G401 (cell line): ENCODE measurements around the gene KRT16. TPM values are rescaled to one million over a fixed set of nuclear protein-coding genes. Genes with fewer than 3 reads are reported as not detected.

Experiments used
- DNase-seq: peaks from one replicate; pipeline ENCODE4 v3.0.0-alpha.2; 2015; ENCODE audit warnings: low spot score
- in situ Hi-C: cut with HindIII; loops from 2 replicates; pipeline ENCODE4 v1.10.0; 2016; ENCODE audit warnings: low sequenced_read_pairs, mixed read lengths
- total RNA-seq: library from RNA; depleted of rRNA; stranded (reverse); fragments of >200 nt; shearing (Covaris generic); gene quantifications from 2 replicates; pipeline ENCODE4 v1.2.3, GENCODE V29; 2014; rRNA removed

Gene KRT16
- total RNA-seq, 1 experiment from 2014 or later: not detected

DNA sequence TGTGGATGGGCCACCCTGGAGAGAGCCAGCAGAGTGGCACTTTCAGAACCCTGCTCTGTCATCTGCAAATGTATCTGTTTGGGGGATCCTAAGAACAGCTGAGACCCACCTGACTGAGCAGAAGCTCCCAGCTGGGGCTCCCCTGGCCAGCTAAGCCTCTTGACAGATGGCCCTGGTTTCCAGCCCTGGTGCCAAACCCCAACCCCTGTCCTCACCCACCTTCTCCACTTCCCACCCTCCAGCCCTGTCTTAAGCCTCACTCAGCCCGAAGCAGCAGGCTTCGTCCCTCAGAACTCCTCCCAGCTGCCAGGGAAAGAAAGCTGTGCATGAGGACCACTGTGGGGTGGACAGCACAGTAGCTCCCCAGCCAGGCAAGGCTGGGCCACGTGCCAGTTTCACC lies 37.2 kb downstream of the KRT16 start:
- in situ Hi-C loops: no loop called here
- DNase-seq: no peak

DNA sequence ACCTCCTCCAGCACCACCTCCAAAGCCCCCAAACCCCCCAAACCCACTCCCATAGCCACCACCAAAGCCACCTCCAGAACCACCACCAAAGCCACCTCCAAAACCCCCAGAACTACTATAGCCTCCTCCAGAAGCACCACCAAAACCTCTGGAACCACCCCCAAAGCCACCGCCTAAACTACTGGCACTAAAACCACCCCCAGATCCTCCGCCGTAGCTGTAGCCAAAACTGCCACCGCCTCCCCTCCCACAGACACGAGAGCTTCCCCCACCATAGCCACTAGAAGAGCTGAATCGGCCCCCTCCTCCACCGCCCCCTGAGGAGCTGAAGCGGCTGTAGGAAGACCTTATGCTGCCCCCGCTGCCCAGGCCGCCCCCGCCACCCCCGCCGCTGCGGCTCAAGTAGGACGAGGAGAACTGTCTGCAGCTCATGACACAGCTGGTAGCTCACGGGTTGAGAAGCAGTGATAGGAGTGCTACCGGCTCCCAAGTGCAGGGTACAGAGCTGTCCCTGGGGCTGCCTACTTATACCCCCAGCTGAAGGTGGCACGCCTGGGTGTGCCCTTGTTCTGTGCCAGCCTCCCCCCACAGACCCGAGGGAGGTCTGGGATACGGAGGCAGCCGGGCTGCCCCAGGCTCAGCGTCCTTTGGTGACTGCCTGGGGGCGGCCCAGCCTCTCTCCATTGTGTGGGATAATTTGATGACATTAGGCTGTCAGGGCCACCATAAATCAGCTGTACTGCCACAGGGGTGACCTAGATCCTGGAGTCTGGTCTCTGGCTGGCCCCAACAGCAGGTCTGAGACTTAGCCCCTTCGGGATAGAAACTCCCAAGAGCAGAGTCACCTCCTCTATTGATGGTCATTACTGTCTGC lies 40.8 kb downstream of the KRT16 start, which contains the start of gene KRT9:
KRT9 (minus strand) TSS at position 499 of the 874 bp plus-strand sequence; CDS start at position 432, 67 bp downstream.
- DNase-seq: no peak
- in situ Hi-C loops: no loop called here

- no peak for DNase-seq
- in situ Hi-C loops: no loop called here
Measured at GRCh38 chr17:41567317-41567716, 45.2 kb downstream of the KRT16 start.

DNA sequence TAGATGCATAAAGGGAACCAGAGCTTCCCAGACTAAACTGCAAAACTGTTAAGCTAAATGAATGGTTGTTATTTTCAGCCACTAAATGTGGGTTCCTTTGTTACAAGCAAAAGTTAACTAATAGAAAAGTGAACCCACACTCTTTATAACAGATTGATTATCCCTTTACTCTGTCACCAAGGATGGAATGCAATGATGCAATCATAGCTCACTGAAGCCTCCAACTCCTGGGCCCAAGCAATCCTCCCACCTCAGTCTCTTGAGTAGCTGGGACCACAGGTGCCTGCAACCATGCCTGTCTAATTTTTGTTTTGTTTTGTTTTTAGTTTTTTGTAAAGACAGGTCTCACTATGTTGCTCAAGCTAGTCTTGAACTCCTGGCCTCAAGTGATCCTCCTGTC lies 47.2 kb downstream of the KRT16 start:
- no peak for DNase-seq
- in situ Hi-C loops: no loop called here

DNA sequence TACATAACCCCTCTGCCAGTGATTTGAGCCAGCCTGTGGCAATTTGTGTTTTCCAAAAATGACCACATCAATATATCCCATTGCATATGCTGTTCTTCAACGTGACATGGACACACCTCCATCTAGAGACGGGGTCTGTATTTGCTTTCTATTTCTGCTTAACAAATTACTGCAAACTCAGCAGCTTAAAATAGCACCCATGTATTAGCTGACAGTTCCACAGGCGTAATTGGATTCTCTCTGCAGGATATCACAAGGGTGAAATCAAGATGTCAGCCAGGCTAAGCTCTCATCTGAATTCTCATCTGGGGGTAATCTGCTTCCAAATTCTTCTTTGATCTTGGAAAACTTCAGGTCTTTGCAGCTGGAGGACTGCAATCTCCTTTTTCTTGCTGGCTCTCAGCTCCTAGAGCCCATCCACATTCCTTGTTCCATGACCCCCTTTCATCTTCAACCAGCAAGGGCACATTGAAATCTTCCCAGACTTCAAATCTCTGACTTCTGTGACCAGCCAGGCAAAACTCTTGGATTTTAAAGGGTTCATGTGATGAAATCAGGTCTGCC lies 48.9 kb downstream of the KRT16 start:
- in situ Hi-C loops: no loop called here
- no peak for DNase-seq

GRCh38 chr17:41561554-41561953 lies 51.0 kb downstream of the KRT16 start:
- no peak for DNase-seq
- in situ Hi-C loops: no loop called here

Other genes starting within 250 kb of the KRT16 start
- gene KRT33B, start 243.0 kb downstream of the KRT16 start, total RNA-seq: not detected in 2 replicates
- not detected in 2 replicates for gene KRT34, start 230.5 kb downstream of the KRT16 start, total RNA-seq
- not detected in 2 replicates for gene KRT31, start 215.2 kb downstream of the KRT16 start, total RNA-seq
- not detected in 2 replicates for gene KRT37, start 188.2 kb downstream of the KRT16 start, total RNA-seq
- not detected in 2 replicates for gene KRT38, start 171.8 kb downstream of the KRT16 start, total RNA-seq
- not detected in 2 replicates for gene KRT32, start 145.4 kb downstream of the KRT16 start, total RNA-seq
- gene KRT35, start 131.6 kb downstream of the KRT16 start, total RNA-seq: not detected in 2 replicates
- not detected in 2 replicates for gene KRT36, start 122.9 kb downstream of the KRT16 start, total RNA-seq
- not detected in 2 replicates for gene KRT13, start 107.2 kb downstream of the KRT16 start, total RNA-seq
- not detected in 2 replicates for gene KRT15, start 93.9 kb downstream of the KRT16 start, total RNA-seq
- 7.8 TPM in 1 of 2 replicates, not detected in the other for gene KRT19, start 84.5 kb downstream of the KRT16 start, total RNA-seq
- not detected in 2 replicates for gene KRT9, start 40.7 kb downstream of the KRT16 start, total RNA-seq
- gene KRT14, start 25.9 kb downstream of the KRT16 start, total RNA-seq: not detected in 2 replicates
- not detected in 2 replicates for gene KRT17, start 11.8 kb upstream of the KRT16 start, total RNA-seq
- gene EIF1, start 76.1 kb upstream of the KRT16 start, total RNA-seq: 18.0 and 39.6 TPM in 2 replicates
- not detected in 2 replicates for gene GAST, start 99.6 kb upstream of the KRT16 start, total RNA-seq
- 1.1 and 1.6 TPM in 2 replicates for gene HAP1, start 121.9 kb upstream of the KRT16 start, total RNA-seq
- 44.9 and 57.8 TPM in 2 replicates for gene JUP, start 173.9 kb upstream of the KRT16 start, total RNA-seq
- 30.5 and 40.4 TPM in 2 replicates for gene P3H4, start 199.2 kb upstream of the KRT16 start, total RNA-seq
- 207 and 220 TPM in 2 replicates for gene FKBP10, start 200.2 kb upstream of the KRT16 start, total RNA-seq
- 75.8 and 77.8 TPM in 2 replicates for gene NT5C3B, start 223.5 kb upstream of the KRT16 start, total RNA-seq
- not detected in 2 replicates for gene KLHL10, start 225.1 kb upstream of the KRT16 start, total RNA-seq